HG02798 (cell line): Measurements from ENCODE around the gene ST6GALNAC4.
A peak's percentile ranks its signal among the peaks of the same experiment; 100 is the strongest.
"Not testable (repeated sequence)": the region's sequence is repeated elsewhere in the genome, so short reads cannot be mapped to it uniquely, and the experiment has no call there.

Experiments used
- ATAC-seq: cut with Tn5 transposase; IDR thresholded peaks from one replicate; pipeline ENCODE4 v1.9.1; 2021; ENCODE audit warnings: mild to moderate bottlenecking; ENCODE audit not compliant: unreplicated experiment, poor library complexity

Gene ST6GALNAC4

DNA sequence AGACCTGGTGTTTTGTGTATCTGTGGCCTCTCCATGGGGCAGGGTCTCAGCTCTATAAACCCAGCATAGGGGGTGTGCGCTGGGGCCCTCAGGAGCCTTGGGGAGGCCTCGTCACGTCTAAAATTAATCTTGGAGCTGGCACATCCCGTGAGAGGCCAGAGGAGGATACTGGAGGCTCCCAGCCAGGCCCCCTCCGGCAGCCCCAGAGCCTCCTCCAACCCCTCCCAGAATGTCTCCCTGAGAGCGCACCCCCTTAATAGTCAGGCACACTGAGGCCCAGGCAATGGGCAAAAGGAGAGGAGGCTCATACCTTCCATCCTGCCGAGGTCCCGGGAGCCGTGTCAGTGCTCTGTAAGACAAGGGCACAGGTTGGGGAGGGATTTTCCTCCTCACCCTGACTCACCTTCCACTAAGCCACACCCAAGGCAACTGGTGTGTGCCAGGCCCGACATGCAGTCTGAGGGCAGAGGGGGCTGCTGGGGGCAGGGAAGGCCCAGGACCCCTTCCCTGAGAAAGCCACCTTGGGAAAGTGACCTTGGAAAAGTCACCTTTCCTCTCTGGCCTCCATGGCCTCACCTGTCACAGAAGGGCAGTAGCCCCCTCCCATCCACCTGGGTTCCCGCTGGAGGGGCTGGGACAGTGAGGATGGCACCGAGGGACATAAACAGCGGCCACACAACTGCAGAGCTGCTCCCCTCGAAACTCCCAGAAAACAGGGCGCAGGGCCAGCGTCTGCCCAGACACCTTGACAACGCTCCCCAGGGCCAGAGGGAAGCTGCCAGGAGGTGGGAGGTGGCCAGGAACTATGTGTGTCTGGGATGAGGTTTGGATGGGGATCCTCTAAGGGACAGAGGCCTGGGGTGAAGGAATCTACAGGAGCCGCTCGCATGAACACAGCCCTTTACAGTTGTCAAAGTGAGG, 42.3 kb downstream of the ST6GALNAC4 start:
- ATAC-seq, result no peak

DNA sequence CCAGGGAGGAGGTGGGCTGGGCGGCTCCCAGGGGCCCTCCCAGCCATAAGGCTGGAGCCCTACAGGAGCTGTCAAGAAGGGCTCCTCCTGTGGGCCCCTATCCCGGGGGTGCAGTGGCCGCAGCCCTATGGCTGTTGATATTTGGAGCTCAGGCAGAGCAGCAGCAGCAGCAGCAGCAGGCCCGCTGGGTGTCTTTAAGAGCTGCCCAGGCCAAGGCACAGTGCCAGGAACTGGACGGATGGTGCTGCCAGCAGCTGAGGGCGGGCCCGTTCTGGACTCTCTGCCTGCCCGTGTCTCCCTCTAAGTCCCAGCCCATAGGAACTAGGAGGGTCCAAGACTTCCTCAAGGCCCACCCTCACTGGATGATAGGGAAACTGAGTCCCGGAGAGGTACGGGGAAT, 43.0 kb downstream of the ST6GALNAC4 start:
- no peak for ATAC-seq

DNA sequence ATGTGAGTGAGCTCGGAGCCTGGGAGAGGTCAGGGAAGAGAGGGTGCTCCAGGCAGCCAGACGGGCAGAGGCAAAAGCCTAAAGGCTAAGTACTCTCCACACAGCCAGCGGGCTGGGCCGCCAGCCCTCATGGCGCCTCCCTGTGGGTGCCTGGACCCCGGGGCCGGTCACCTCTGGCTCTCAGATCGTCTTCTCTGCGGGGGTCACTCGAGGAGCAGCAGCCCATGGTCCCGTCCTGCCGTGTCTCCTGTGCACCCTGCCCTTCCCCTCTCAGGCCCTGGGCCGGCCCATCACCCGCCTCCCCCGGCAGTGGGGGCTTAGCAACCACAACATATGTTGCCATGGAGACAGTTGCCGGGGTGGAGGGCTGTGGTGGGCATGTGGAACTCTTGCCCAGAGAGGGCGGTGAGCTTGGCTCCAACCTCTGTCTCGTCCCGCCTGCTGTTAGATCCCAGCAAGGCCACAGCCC, 43.6 kb downstream of the ST6GALNAC4 start:
- ATAC-seq, result no peak

DNA sequence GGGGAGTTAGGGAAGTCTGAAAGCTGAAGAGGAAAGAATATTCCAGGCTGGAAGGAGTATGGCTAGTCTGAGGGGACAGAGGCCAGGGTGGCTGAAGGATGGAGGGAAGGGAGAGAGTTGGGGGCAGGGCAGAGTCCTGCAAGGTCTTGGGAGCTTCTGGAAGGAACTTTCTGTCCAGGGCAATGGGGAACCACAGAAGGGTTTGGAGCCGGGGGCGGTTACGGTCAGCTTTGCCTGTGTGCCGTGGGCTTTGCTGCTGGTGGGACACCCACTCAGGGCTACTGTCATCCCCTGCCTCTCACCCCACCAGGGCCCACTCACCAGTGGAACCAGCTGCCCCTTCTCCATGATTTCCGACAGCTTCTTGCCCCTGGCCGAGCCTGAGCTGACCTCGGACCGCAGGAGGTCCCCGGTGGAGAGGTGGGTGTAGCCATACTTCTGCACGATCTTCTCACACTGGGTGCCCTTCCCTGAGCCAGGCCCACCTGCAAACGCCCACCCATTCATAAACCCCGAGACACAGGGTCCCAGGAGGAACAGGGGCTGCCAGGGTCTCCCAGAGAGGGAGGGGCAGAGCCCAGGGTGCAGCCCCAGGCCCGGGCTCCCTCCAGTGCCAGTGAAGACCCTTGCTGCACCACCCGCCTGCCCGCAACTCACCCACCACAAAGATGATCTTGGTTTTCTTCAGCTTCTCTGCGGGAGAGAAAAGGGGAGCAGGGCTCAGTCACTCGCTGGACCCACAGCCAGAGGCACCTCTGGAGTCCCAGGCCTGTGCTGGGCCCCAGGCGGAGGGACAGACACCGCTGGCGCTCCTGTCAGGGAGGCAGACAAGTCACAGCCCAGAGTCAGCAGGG, 44.2 kb downstream of the ST6GALNAC4 start:
- no peak for ATAC-seq

DNA sequence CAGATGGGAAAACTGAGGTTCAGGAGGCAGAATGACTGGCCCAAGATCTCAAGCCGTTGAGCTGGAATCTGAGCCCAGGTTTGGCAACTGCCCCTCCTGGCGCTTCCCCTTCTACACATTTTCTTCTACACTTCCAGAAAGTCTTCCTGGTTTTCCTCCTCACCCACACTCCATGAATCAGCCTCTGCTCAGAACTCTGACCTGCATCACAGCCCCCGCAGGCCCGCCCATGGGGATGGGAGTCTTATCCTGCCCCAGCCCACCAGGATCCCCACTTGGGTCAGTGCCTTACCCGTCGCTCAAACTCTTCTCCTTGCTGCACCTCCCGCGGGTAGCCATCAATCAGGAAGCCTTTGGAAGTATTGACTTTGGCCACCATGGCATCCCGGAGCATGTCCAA, 45.3 kb downstream of the ST6GALNAC4 start:
- no peak for ATAC-seq

DNA sequence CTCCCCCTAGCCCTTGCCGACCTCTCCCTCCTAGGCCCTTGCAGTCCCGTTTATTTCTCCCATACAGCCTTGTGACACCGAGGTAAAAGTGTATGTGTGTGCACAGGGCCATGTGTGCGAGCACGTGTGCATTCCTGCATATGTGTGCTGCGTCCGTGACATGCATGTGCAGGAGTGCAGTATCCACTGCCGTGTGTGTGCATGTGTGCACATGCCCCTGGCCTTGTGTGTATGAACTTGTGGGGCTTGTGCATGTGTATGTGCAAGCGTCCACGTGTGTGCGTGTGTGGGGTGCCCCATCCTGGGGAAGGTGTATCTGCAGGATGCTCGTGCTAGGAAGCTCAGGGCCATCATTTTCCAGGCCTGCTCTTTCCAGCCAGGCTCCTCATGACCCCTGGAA, 46.0 kb downstream of the ST6GALNAC4 start:
- ATAC-seq, result no peak

DNA sequence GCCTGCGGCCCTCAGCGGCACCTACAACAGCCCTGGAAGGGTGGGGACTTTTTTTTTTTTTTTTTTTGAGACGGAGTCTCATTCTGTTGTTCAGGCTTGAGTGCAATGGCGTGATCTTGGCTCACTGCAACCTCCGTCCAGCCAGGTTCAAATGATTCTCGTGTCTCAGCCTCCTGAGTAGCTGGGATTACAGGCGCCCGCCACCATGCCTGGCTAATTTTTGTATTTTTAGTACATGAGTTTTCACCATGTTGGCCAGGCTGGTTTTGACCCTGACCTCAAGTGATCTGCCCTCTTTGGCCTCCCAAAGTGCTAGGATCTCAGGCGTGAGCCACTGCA, 46.7 kb downstream of the ST6GALNAC4 start:
- not testable (repeated sequence) for ATAC-seq

DNA sequence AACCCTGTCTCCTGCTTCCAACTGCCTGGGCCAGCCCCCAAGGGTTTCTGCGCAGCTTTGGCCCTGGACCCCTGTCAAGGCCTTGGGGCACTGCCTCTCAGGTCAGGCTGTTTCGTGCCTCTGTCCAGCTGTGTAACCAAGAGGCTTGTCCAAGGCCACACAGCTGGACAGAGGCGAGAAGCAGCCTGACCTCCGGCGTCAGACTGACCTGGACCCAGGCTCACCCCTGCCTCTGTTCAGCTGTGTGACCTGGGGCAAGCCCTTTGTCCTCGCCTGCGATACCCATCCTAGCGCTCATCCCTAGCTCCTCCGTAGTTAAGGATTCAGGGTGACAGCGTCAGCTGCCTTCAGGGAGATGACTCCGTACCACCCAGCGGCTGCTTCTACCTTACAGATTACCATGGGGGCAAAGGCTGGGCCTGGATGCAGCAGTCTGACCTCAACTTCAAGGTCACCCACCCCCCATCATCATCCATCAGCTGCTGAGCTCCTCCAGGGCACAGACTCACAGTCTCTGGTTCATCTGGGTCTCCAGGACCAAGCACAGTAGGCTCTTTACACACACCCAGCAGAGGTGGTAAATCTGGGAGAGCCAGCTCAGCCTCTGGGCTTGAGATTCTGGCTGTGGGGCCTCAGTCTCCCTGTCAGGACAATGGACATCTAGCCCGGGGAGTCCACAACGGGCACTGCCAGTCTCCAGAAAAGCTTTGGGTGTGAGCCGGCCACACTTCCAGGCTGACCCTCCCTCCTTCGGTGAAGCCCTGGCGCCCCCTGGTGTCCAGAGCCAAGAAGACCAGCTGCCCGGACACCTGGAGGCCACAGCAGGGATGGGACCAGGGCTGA, 47.3 kb downstream of the ST6GALNAC4 start:
- peak; percentile 56 for ATAC-seq

DNA sequence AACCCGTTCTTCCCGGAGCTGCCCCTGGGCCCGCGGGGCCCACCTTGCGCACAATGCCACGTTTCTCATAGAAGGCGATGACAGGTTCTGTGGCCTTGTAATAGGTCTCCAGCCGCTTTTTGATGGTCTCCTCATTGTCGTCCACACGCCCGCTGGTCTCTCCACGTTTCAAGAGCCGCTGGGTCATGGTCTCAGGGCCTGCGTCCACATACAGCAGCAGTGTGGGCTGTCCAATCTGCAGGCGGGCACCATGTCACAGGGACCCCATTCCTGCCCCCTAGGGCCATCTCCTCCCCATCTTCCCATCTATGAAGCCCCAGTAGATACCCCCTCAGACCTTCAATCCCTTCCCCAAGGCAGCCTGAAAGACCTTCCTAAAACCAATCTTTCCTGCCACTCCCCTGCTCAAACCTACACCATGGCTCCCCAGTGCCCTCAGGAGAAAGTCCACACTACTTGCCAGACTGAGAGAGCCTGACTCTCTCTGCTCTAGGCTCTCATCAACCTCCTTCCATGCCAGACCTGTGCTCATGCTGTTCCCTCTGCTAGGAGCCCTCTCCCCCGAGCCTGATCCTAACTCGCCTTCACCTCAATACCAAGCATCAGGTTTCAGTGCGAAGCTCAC, 48.5 kb downstream of the ST6GALNAC4 start:
- ATAC-seq, result no peak

DNA sequence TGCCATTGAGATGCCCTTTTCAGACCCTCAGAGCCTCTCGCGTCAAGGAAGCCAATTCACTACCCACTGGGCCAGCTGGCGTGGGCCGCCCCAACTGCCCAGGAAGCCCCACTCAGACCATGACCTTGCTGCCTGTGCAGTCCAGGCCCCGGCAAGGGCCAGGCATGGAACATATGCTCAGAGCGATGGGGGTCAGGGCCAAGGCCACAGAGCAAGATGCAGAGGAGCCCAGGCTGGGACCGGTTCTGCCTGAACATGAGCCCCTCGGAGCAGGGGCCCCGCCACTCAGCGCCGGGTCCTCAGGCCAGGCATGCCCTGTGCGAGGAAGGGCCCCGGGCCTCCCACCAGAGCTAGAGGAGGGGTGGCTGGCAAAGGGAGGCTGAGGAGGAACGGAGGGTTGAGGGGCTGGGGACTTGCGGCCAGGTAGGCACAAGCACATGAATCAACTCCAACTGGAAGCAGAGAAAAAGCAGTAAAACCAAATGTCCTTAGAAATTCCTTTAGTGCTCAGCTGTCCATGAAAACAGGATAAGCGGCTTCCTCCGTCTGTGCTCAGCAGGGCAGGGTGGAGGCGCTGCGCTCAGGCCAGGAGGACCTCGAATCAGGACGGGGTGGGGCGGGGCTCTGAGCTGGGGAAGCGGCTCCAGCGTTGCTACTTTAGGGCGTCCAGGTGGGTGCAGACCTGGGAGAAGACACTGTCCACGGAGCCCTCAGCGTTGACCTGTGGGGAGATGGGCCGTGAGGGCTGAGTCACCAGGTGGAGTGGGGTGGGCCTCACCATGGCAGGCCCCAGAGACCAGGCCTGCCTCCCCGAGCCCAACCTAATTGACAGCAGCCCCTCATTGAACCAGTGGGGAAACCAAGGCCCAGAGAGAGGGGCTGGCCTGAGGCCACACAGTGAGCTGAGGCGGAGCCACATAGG, 49.2 kb downstream of the ST6GALNAC4 start:
- no peak for ATAC-seq

DNA sequence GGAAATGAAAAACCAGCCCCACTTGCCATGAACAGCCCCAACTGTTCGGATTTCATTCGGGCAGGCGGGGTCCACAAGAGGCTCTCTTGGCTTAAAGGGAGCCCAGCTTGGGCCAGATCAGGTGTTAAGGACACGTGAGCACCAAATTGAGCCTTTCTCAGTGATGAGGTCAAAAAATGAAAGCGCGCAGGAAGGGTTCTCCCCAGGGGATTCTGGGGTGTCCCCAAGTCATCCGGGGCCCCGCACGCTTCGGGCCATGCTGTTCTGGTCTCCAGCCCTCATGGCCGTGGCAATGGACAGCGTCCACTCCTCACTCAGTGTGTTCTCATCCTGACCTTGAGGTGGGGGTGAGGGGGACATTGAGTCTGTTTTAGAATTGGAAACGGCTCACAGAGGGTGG, 50.3 kb downstream of the ST6GALNAC4 start:
- ATAC-seq, result no peak

DNA sequence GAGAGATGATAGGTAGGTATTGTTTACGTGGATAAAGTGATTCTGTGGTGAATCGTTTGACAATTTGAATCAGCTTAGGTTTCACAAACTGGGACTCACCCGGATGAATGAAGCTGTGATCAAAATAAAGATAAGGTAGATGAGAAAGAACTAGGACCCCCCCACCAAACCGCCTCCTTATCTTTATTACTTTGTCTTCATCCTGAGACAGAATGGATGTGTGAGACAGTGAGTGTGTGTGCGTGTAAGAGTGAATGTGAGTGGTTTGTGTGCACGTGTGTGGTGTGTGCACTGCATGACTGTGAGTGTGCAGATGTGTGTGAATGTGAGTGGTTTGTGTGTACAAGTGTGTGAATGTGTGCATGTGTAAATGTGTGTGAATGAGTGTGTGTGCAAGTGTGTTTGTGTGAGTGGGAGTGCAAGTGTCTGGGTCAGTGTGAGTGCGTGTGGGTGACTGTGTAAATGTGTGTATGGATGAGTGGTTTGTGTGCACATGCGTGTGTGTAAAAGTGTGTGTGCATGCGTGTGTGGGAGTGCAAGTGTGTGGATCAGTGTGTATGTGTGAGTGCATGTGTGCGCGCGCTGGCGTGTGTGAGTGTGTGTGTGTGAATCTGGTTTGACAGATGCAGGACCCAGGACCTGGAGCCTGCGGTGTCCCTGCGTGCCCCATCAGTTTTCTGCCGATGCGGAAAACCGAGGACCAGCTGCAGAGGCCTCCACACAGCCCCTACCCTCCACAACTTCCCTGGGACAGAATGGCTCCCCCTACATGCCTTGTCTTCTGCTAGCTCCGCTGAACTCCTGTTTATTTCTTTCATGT, 51.0 kb downstream of the ST6GALNAC4 start:
- no peak for ATAC-seq

DNA sequence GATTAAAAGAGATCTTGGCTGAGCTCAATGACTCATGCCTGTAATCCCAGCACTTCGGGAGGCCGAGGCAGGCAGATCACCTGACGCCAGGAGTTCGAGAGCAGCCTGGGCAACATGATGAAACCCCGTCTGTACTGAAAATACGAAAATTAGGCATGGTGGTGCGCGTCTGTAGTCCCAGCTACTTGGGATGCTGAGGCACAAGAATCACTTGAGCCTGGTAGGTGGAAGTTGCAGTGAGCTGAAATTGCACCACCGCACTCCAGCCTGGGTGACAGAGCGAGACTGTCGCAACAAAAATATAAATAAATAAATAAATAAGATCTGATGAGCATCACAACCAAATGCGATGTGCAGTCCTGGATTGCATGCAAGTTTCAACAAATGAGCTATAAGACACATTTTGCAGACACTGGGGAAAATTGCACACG, 53.6 kb downstream of the ST6GALNAC4 start:
- no peak for ATAC-seq

DNA sequence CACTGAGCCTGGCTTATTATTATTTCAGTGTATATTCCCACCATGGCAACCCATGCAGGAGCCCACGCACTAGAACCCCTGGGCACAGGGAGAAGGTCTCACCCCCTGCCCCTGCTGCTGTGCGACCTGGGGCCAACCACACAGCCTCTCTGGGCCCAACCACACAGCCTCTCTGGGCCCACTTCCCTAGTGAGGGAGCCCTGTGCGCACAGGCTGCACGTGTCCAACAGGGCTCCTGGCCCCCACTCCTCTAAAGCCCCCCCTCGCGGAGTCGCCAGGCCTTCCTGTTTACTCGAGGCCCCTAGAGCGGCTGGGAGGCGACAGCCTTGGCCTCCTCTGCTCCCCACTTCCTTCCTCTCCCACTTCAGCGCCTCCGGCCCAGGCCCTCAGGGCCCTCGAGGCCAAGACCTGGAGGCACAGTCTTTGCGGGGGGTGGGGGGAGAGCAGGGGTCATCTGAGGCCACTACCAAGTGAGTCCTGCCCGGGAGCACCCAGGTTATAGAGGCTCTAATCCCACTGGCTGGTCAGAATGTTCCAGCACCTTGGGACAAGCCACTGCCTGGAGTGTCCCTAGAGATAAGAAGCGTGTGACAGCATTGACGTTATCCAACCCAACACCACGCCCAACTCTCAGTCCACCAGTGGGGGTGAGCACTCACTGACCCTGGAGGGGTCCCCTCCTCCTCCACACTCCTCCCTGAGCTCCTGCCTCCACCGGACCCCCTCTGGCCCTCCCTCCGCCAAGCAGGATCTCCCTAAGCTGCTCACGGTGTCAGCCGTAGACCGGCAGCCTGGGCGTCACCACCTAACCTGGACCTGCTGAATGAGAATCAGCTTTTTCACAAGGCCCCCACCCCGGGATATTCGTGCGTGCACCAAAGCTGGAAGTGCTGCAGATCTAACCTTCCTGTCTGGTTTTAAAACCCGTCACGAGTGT, 54.5 kb downstream of the ST6GALNAC4 start:
- no peak for ATAC-seq

DNA sequence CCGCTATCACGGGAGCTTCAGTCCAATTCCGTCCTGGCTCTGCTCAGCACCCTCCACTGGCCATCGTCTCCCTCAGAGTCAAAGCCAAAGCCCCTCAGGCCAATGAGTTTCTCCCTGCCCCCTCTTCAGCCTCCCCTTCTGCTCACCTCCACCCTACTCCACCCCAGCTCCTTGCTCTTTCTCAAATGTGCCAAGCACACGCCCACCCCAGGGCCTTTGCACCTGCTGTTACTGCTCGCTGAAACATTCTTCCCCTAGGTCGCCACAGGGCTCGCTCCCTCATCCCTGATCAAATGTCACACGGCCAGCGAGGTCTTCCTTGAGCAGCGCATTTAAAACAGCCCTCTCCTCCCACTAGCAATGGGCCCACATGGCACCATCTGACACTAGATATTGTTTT, 56.1 kb downstream of the ST6GALNAC4 start:
- no peak for ATAC-seq

DNA sequence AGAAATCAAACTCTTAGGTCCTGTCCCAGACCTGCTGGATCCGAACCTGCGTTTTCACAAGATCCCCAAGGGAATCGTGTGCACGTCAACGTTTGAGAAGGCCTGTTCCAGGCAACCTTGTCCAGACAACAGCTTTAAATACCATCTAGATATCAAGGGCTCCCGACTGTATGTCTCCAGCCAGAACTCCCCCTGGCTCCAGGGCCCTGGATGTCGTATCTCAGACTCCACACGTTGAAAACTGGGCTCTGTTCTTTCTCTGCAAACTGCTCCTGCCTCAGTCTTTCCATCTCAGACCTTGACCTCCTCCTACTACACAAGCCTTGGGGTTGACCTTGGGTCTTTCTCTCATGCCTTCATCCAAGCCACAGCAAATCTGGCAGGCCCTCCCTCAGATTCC, 56.6 kb downstream of the ST6GALNAC4 start:
- no peak for ATAC-seq

DNA sequence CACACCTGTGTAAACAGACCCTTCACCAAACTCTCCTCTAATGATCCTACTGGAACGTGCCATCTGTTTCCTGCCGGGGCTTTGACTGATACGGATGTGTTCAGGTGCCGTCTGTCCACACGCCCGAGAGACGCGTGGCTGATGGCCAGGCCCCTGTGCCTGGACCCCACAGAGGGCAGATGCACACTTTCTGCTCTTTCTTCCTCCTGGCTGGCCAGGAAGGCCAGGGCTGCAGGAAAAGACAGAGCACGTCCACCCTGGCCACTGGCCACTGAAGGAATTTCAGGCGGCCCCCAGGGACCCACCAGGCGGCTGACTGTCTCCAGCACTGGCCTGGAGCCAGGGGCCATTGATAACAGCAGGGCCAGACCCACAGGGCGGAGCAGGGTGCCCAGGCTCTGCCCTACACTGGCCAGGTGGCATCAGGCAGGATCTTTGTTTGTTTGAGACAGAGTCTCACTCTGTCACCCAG, 58.8 kb downstream of the ST6GALNAC4 start:
- ATAC-seq, result no peak
